ENCODE measurements around the gene SH2D3A. TPM values are rescaled to one million over a fixed set of nuclear protein-coding genes. Genes with fewer than 3 reads are reported as not detected.

The SH2D3A gene
- total RNA-seq, 1 experiment from 2014 or later: 17.9 TPM

DNA sequence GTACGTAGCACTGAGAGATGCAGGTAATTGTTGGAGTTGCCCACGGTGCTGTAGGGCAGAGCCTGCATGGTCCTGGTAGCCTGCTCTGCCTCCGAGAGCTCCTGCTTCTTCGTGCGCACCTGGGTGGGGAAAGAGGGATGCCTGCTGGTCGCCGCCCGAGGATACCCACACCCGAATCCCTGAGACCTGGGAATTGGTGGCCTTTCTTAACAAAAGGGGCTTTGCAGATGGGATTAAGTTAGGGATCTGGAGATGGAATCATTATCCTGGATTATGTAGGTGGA lies 56.2 kb downstream of the SH2D3A start:
- no peak overlapping the region for H3K27ac Mint-ChIP-seq
- no peaks in the 10 kb centered on the region for H3K23me2 ChIP-seq (ENCODE audit: insufficient read length, low read depth, low read length, poor library complexity, severe bottlenecking)
- H3K4me1 ChIP-seq (ENCODE audit: insufficient read depth, low read length): no peaks in the 10 kb centered on the region
- peaks cover 53% of the 10 kb centered on the region for H3K27me3 Mint-ChIP-seq (ENCODE audit: low read depth)
- H3K9me3 ChIP-seq (ENCODE audit: control insufficient read depth, low read depth, low read length): no peaks in the 10 kb centered on the region
- H3K9ac ChIP-seq (ENCODE audit: extremely low read depth, insufficient read length, low read length): no peak overlapping the region
- H3K36me3 Mint-ChIP-seq (ENCODE audit: insufficient read depth in 1 of 3, low read depth in 3 of 3): no peaks in the 10 kb centered on the region; a peak in 1 of 7 replicates
- no peaks in the 10 kb centered on the region for H3K79me1 ChIP-seq (ENCODE audit: insufficient read depth, low read depth, low read length, poor library complexity, severe bottlenecking)
- no peak overlapping the region for H2BK5ac ChIP-seq (ENCODE audit: insufficient read length, low read length)
- H2BK120ac ChIP-seq (ENCODE audit: low read depth, low read length, poor library complexity, severe bottlenecking): no peak overlapping the region
- peaks cover 14 to 29% of the 10 kb centered on the region in 2 experiments for H3K4me1 Mint-ChIP-seq
- no peak overlapping the region for H2AFZ ChIP-seq (ENCODE audit: low read length)
- peak overlapping the region; percentile 55 to 81 for H3K4me3 Mint-ChIP-seq
- no peak overlapping the region for H2AK5ac ChIP-seq (ENCODE audit: insufficient read length, low read length)
- H4K91ac ChIP-seq (ENCODE audit: insufficient read length, low read depth, low read length): no peak overlapping the region
- H4K5ac ChIP-seq (ENCODE audit: insufficient read length, low read depth, low read length): no peak overlapping the region
- no peak overlapping the region for H2BK20ac ChIP-seq (ENCODE audit: low read depth, low read length, poor library complexity, severe bottlenecking)
- H4K20me1 ChIP-seq (ENCODE audit: control insufficient read depth, insufficient read depth, insufficient read length): no peaks in the 10 kb centered on the region
- no peak overlapping the region for H3K18ac ChIP-seq (ENCODE audit: insufficient read length, low read depth, low read length)
- H3K14ac ChIP-seq (ENCODE audit: insufficient read depth, low read length): no peak overlapping the region
- no peak overlapping the region for H3K23ac ChIP-seq (ENCODE audit: insufficient read length, low read depth, low read length)
- DNase-seq: no peak
- H3K79me2 ChIP-seq (ENCODE audit: insufficient read depth, low read length): no peaks in the 10 kb centered on the region
- no peak overlapping the region for H3K4ac ChIP-seq (ENCODE audit: low read depth, low read length)
- no peak overlapping the region for H2BK15ac ChIP-seq (ENCODE audit: low read depth, low read length)
- H3K27ac ChIP-seq (ENCODE audit: insufficient read length, low read depth, low read length): no peak overlapping the region
- no peak overlapping the region for H3T11ph ChIP-seq (ENCODE audit: low read length)
- no peak overlapping the region for H4K8ac ChIP-seq (replicated peaks; ENCODE audit: insufficient read length, low read depth, low read length)
- H3K56ac ChIP-seq (ENCODE audit: insufficient read length, low read depth, low read length): no peak overlapping the region
- peak overlapping the region; percentile 18 for H3K4me2 ChIP-seq (ENCODE audit: insufficient read depth, insufficient read length, low read length)
- peaks cover 3 to 8% of the 10 kb centered on the region in 2 experiments for H3K9me3 Mint-ChIP-seq
- no peaks in the 10 kb centered on the region; the same call in 1 of the 2 replicates for H3K27me3 ChIP-seq (ENCODE audit: insufficient read depth, low read length)
- TF ChIP-seq, protein P1, sequence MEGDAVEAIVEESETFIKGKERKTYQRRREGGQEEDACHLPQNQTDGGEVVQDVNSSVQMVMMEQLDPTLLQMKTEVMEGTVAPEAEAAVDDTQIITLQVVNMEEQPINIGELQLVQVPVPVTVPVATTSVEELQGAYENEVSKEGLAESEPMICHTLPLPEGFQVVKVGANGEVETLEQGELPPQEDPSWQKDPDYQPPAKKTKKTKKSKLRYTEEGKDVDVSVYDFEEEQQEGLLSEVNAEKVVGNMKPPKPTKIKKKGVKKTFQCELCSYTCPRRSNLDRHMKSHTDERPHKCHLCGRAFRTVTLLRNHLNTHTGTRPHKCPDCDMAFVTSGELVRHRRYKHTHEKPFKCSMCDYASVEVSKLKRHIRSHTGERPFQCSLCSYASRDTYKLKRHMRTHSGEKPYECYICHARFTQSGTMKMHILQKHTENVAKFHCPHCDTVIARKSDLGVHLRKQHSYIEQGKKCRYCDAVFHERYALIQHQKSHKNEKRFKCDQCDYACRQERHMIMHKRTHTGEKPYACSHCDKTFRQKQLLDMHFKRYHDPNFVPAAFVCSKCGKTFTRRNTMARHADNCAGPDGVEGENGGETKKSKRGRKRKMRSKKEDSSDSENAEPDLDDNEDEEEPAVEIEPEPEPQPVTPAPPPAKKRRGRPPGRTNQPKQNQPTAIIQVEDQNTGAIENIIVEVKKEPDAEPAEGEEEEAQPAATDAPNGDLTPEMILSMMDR (conservative IDR thresholded peaks at IDR 0.05): no peak
- H2BK12ac ChIP-seq (ENCODE audit: insufficient read length, low read depth, low read length): no peak overlapping the region
- no CpG with 5 or more reads among the region's 9 CpGs for WGBS (ENCODE audit: extremely low coverage, insufficient read length, low lambda C conversion rate)
